ENCODE results near the gene NVL.

GRCh38 chr1:224304767-224305166, 25.2 kb downstream of the NVL start:
- TF ChIP-seq CTCF (IDR thresholded peaks at IDR 0.05) (no peak), ZFX (IDR thresholded peaks at IDR 0.05; ENCODE audit: borderline replicate concordance) (no peak)
